Parathyroid adenoma (tissue), 2 donors: ENCODE data around the gene ADGRD1.

Source experiments
- H2AFZ ChIP-seq: fragments of 300-600 bp; sonication (generic); one replicate; pipeline ENCODE4 v1.7.0; 2017; ENCODE audit warnings: antibody characterized with exemption, mild to moderate bottlenecking
- H3K27ac ChIP-seq: fragments of 300-600 bp; sonication (generic); one replicate; pipeline ENCODE4 v1.7.0; 2017
- H3K27me3 ChIP-seq: fragments of 300-600 bp; sonication (generic); one replicate; pipeline ENCODE4 v1.7.0; 2017; ENCODE audit warnings: low read length; ENCODE audit not compliant: control insufficient read depth, insufficient read depth
- H3K36me3 ChIP-seq: fragments of 300-600 bp; sonication (generic); one replicate; pipeline ENCODE4 v1.7.0; 2017; ENCODE audit warnings: low read length; ENCODE audit not compliant: control insufficient read depth, insufficient read depth
- H3K4me1 ChIP-seq: fragments of 300-600 bp; sonication (generic); one replicate; pipeline ENCODE4 v1.7.0; 2017; ENCODE audit warnings: control low read depth
- H3K4me2 ChIP-seq: fragments of 300-600 bp; sonication (generic); one replicate; pipeline ENCODE4 v1.7.0; 2017; ENCODE audit warnings: low read length
- H3K4me3 ChIP-seq: fragments of 300-600 bp; sonication (generic); one replicate; pipeline ENCODE4 v1.7.0; 2017; ENCODE audit warnings: low read depth, low read length
- H3K79me2 ChIP-seq: fragments of 300-600 bp; sonication (generic); one replicate; pipeline ENCODE4 v1.7.0; 2017; ENCODE audit warnings: control low read depth
- H3K9ac ChIP-seq: fragments of 300-600 bp; sonication (generic); one replicate; pipeline ENCODE4 v1.7.0; 2017; ENCODE audit warnings: mild to moderate bottlenecking
- H3K9me3 ChIP-seq: fragments of 300-600 bp; sonication (generic); one replicate; pipeline ENCODE4 v1.7.0; 2017; ENCODE audit warnings: low read length; ENCODE audit not compliant: control insufficient read depth
- TF ChIP-seq, protein P1 (sequence below): fragments of 300-600 bp; sonication (generic); IDR thresholded peaks from one replicate; pipeline ENCODE4 v1.7.0; 2017; ENCODE audit warnings: antibody characterized with exemption, mild to moderate bottlenecking
- donor health status: primary hyperparathyroidism.

The ADGRD1 gene

DNA sequence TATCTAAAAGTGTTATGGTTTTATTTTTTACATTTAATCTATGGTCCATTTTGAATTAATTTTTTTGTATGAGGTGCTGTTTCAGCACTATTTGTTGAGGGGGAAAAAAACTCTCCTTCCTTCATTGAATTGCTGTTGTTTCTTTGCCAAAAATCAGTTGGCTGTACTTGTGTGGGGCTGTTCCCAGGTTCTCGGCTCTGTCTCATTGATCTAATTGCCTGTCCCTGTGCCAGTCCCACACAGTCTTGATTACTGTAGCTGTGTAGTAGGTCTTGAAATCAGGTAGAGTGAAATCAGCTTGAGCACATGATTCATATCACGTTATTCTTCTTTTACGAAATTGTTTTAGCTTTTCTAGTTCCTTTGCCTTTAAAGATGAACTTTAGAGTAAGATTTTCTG, 109.7 kb downstream of the ADGRD1 start:
- no peaks in the 10 kb centered on the region for H3K9me3 ChIP-seq
- H3K27ac ChIP-seq = no peak overlapping the region
- TF ChIP-seq, protein P1, sequence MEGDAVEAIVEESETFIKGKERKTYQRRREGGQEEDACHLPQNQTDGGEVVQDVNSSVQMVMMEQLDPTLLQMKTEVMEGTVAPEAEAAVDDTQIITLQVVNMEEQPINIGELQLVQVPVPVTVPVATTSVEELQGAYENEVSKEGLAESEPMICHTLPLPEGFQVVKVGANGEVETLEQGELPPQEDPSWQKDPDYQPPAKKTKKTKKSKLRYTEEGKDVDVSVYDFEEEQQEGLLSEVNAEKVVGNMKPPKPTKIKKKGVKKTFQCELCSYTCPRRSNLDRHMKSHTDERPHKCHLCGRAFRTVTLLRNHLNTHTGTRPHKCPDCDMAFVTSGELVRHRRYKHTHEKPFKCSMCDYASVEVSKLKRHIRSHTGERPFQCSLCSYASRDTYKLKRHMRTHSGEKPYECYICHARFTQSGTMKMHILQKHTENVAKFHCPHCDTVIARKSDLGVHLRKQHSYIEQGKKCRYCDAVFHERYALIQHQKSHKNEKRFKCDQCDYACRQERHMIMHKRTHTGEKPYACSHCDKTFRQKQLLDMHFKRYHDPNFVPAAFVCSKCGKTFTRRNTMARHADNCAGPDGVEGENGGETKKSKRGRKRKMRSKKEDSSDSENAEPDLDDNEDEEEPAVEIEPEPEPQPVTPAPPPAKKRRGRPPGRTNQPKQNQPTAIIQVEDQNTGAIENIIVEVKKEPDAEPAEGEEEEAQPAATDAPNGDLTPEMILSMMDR = no peak

DNA sequence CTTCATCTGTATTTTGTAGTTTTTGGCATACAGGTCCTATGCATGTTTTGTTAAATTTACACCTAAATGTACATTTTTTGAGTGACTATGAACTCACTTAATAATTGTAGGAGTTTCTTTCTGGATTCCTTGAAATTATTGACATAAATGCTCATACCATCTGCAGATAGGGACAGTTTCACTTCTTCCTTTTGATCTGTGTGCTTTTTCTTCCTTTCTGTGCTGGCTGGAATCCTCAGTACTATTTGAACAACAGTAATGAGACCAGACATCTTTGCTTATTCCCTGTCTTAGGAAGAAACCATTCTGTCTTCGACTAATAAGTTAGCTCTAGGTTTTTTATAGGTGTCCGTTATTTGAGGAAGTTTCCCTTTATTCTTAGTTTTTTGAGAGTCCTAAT, 110.3 kb downstream of the ADGRD1 start:
- TF ChIP-seq, protein P1 = no peak
- H3K9me3 ChIP-seq = no peaks in the 10 kb centered on the region
- H3K36me3 ChIP-seq = no peaks in the 10 kb centered on the region
- no peaks in the 10 kb centered on the region for H3K79me2 ChIP-seq
- H3K4me2 ChIP-seq = no peak overlapping the region
- H2AFZ ChIP-seq = no peak overlapping the region
- H3K27me3 ChIP-seq = no peaks in the 10 kb centered on the region
- no peak overlapping the region for H3K4me3 ChIP-seq
- H3K27ac ChIP-seq = no peak overlapping the region
- H3K9ac ChIP-seq = no peak overlapping the region
- H3K4me1 ChIP-seq = no peaks in the 10 kb centered on the region

More for the DNA sequence above, 109.7 kb downstream of the ADGRD1 start:
- H3K4me3 ChIP-seq = no peak overlapping the region
- H3K27me3 ChIP-seq = no peaks in the 10 kb centered on the region
- no peak overlapping the region for H2AFZ ChIP-seq
- H3K4me2 ChIP-seq = no peak overlapping the region
- no peaks in the 10 kb centered on the region for H3K79me2 ChIP-seq
- no peaks in the 10 kb centered on the region for H3K36me3 ChIP-seq
- H3K9ac ChIP-seq = no peak overlapping the region
- no peaks in the 10 kb centered on the region for H3K4me1 ChIP-seq

DNA sequence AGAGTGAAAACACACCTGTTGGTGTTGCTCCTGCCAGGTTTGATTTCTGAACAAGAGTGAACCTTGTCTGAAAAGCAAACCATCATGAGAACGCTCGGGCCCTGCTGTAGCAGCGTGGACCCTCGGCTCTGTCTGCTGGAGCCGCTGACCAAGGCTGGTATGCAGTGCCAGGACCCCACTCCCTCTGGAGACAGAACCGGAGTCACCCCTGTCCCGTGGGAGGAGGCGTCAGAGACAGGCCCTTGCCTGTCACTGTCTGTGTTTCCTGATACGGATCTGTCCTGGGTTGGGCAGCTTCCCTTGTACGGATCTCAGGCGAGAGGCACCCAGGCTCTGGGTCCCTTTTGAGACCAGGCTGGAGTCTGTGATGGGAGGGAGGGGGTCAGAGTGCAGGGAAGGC, 111.6 kb downstream of the ADGRD1 start:
- Histone ChIP-seq H3K36me3 (no peaks in the 10 kb centered on the region), H3K27me3 (no peaks in the 10 kb centered on the region), H3K4me1 (no peaks in the 10 kb centered on the region), H3K4me2 (no peak overlapping the region), H3K4me3 (no peak overlapping the region), H2AFZ (no peak overlapping the region), H3K27ac (no peak overlapping the region), H3K79me2 (no peaks in the 10 kb centered on the region), H3K9me3 (no peaks in the 10 kb centered on the region), H3K9ac (no peak overlapping the region)
- TF ChIP-seq, protein P1 = no peak

- Histone ChIP-seq H2AFZ (no peak overlapping the region), H3K79me2 (no peaks in the 10 kb centered on the region), H3K9me3 (no peaks in the 10 kb centered on the region), H3K27ac (no peak overlapping the region), H3K36me3 (no peaks in the 10 kb centered on the region), H3K27me3 (no peaks in the 10 kb centered on the region), H3K4me1 (no peaks in the 10 kb centered on the region), H3K4me2 (no peak overlapping the region), H3K4me3 (no peak overlapping the region), H3K9ac (no peak overlapping the region)
- TF ChIP-seq, protein P1 = no peak
Measured at GRCh38 chr12:131065801-131066200, 112.1 kb downstream of the ADGRD1 start.

- Histone ChIP-seq H3K4me3 (no peak overlapping the region), H3K4me2 (no peak overlapping the region), H3K4me1 (no peaks in the 10 kb centered on the region), H3K9ac (no peak overlapping the region), H3K9me3 (no peaks in the 10 kb centered on the region), H2AFZ (no peak overlapping the region), H3K27ac (no peak overlapping the region), H3K36me3 (no peaks in the 10 kb centered on the region), H3K79me2 (no peaks in the 10 kb centered on the region), H3K27me3 (no peaks in the 10 kb centered on the region)
- TF ChIP-seq, protein P1 = no peak
Measured at GRCh38 chr12:131066207-131066885, 112.6 kb downstream of the ADGRD1 start.
